Skeletal muscle cell (primary cell): ENCODE measurements around the gene IL12A.

ENCODE experiments used
- DNase-seq: peaks from one replicate; pipeline ENCODE4 v3.0.0-alpha.2; 2010; ENCODE audit warnings: low read depth
- H3K4me3 ChIP-seq: 2 replicates; pipeline ENCODE4 v1.5.1; 2011; ENCODE audit warnings: low read depth, mild to moderate bottlenecking, control low read depth, low read length, moderate library complexity

Gene IL12A

GRCh38 chr3:159987291-159987711 is 1.3 kb upstream of the IL12A start:
- no peak overlapping the region for H3K4me3 ChIP-seq
- peak; percentile 37 for DNase-seq

DNA sequence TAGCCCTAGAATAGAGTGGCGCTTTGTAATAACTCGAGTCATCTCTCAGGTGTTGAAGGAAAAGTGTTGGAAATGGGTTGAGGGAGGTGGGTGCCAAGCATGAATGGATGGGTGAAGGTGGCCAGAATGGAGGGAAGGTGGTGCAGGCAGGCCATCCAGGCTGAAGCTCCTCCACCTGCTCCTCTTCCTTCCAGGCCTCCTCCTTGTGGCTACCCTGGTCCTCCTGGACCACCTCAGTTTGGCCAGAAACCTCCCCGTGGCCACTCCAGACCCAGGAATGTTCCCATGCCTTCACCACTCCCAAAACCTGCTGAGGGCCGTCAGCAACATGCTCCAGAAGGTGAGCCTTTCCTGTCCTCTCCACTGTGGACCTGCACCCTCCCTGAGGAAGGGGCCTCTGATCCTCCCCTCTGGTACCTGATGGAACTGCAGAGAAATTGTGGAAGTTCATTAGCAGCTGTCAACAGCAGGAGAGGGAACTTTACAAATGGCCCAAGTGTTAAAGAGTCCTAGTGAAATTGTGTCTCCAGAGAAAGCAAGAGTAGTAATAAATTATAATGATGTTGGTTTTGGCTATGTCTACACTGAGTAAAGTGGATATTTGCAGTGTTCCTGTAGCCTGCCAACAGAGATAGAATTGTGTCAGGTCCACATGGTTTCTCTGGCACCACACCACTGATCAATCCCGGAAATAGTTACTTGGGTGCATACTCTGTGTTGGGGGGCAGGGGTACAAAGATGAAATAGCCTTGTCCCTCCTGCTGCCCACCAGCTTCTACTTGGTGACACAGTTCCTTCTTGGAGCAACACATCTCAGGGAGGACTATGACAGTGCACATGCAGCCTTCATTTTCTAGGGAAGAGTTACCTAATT is 1.6 kb downstream of the IL12A start:
- DNase-seq, result no peak
- no peak overlapping the region for H3K4me3 ChIP-seq

GRCh38 chr3:159991591-159991990 is 3.0 kb downstream of the IL12A start:
- no peak for DNase-seq

GRCh38 chr3:159992589-159992988 is 4.0 kb downstream of the IL12A start:
- H3K4me3 ChIP-seq, result no peak overlapping the region
- DNase-seq, result no peak

More at GRCh38 chr3:159991591-159991990, 3.0 kb downstream of the IL12A start:
- no peak overlapping the region for H3K4me3 ChIP-seq

DNA sequence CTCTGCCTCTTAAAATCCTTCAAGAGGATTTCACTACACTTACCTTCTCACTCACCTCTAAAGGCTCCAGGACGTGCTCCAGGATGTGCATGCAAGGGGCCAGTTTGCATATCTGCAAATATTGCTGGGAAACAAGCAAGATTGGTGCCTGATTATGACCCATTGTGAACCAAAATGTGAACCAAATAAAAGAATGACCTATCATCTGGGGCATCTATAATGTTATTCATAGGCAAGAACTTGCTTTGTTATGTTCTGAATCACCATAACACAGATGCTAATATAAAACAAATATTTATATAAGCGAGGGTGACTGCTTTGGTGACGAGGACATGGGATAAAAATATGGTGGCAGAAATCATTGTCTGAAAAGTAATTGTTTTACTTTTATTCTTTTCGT is 5.5 kb downstream of the IL12A start:
- DNase-seq, result no peak
- no peak overlapping the region for H3K4me3 ChIP-seq

DNA sequence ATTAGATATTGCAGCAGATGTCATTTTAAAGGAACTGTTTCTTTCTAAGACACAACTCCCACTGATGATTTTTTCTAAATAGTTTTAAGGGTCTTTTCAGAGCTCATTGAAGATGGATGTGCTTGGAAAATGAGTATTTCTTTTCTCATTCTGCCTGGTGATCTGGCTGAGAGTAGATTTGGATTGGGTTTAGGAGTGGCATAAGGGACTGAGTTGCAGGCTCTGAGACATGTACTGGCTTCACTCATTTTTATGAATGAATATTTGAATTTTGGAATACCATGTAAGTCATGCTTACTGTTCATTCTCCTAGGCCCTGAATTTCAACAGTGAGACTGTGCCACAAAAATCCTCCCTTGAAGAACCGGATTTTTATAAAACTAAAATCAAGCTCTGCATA is 6.5 kb downstream of the IL12A start:
- no peak for DNase-seq
- no peak overlapping the region for H3K4me3 ChIP-seq

GRCh38 chr3:159996018-159996417 is 7.4 kb downstream of the IL12A start:
- H3K4me3 ChIP-seq, result no peak overlapping the region
- DNase-seq, result no peak

DNA sequence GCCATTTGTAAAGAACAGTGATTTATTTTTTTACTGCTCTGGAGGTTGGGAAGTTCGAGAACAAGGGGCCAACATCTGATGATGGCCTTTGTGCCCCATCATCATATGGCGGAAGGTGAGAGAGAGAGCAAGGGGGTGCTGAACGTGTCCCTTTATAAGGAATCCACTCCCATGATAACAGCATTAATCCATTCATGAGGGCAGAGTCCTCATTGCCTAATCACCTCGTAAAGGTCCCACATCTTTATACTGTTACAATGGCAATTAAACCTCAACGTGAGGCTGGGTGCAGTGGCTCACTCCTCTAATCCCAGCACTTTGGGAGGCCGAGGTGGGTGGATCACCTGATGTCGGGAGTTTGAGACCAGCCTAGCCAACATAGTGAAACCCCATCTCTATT is 8.3 kb downstream of the IL12A start:
- DNase-seq, result no peak
- no peak overlapping the region for H3K4me3 ChIP-seq

DNA sequence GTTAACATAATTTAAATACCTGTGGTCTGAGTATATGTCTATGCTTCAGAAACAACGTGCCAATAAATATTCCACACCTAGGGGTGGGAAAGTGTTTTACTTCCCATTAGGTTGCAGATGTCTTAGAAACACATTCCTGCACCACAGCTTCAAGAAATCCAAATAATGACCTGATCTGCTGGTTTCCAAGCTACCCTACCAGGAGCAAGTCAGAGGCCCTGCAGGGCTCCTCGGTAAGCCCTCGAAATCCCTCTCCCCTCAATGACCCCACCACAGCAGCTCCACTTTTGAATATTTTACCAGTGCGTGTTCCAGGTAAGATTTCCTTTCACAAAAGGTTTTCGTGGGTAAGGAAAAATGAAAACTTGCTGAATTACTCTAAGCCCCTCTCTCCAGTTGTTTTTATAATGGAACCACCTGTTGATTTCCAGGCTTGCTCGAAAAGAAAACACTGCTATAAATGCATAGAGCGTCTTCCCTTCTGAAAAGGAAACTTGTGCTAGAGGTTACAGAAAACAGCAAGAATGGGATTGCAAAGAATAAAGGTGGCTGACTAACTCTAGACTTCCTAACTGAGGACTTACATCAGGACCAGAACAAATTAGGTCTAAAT is 12.6 kb downstream of the IL12A start:
- no peak overlapping the region for H3K4me3 ChIP-seq
- no peak for DNase-seq

- no peak for DNase-seq
- no peak overlapping the region for H3K4me3 ChIP-seq
Measured at GRCh38 chr3:160001850-160002623, 13.4 kb downstream of the IL12A start.

- DNase-seq, result no peak
- no peak overlapping the region for H3K4me3 ChIP-seq
Measured at GRCh38 chr3:160003520-160004128, 15.0 kb downstream of the IL12A start.

- DNase-seq, result no peak
- no peak overlapping the region for H3K4me3 ChIP-seq
Measured at GRCh38 chr3:160005004-160005403, 16.4 kb downstream of the IL12A start.

DNA sequence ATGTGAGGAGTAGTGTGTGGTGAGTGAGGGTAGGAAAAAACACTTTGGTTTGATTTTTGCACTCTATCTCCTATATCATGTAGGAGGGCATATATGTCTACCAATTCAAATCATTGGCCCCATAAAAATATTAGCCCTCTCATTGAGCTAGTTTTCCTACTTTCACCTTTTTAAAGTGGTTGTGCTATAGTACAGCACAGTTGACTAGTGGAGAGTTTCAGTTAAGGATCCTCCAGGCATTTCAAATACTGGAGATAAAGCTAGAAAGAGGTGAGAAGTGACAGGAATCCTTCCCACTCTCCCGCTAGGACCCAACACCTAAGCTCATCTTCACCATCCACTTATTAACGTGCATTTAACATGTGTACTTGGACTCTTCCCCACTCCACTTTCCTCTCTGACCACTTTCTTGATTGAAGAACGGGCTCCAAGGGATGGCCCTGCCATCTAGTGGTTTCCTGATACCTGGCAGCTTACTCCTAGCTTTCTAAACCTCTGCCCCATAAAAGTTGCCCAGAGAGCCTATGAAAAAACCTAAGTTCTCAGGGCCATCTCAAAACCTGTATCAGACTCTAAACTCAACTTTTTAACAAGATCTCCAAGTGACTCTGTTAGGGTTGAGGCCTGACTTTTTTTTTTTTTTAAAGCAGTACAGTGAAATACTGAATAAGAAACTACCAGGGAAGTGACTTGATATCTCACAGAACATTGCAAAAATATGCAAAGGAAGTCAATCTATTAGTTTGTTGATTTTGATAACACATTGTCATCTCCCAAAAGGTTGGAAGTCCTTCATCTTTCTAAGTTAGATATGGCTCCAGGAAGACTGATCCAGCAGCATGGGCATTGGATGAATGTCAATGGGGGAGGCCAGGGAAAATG is 17.9 kb downstream of the IL12A start:
- no peak for DNase-seq
- H3K4me3 ChIP-seq, result no peak overlapping the region

GRCh38 chr3:160008961-160009360 is 20.3 kb downstream of the IL12A start:
- no peak overlapping the region for H3K4me3 ChIP-seq
- no peak for DNase-seq

GRCh38 chr3:160009525-160009924 is 20.9 kb downstream of the IL12A start:
- no peak overlapping the region for H3K4me3 ChIP-seq
- no peak for DNase-seq

DNA sequence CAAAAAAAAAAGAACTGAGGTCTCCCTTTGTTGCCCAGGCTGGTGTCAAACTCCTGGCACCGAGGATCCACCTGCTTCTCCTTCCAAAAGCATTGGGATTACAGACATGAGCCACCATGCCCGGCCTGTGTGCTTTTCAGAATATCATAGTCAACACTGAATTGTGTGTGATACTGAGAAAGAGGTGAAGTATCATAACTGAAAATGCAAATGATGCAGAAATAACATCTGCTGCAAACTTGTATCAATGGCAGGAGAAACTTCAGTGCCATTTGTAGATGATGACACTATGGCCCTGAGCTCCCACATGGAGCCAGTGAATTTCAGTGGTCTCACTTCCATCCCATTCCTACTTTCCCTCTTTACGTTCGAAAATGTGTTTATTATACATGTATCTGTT is 21.9 kb downstream of the IL12A start:
- no peak overlapping the region for H3K4me3 ChIP-seq
- DNase-seq, result no peak

GRCh38 chr3:160012108-160012507 is 23.5 kb downstream of the IL12A start:
- no peak for DNase-seq
- no peak overlapping the region for H3K4me3 ChIP-seq

GRCh38 chr3:160016972-160017371 is 28.3 kb downstream of the IL12A start:
- H3K4me3 ChIP-seq, result no peak overlapping the region
- DNase-seq, result peak; percentile 58

DNA sequence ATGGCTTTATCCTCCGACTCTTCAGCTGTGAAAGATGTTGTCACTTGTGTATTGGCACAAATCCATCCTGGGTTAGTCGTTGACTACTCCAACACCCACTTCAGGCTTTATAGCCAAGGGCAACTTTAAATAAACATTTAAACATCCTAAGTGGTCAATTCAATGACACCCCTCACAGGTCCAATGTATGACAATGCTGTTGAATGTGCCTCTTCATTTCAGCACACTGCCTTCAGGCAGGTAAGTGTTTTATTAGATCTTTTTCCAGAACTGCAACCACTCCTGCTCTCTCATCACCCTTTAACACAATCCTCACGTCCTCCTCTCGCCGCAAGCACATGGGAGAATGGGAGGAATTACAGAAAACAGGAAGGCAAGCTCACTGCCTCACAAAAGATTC is 30.3 kb downstream of the IL12A start:
- no peak overlapping the region for H3K4me3 ChIP-seq
- no peak for DNase-seq
